HG03045 (cell line): ENCODE results near the gene SMC6.

Source experiments
- ATAC-seq: cut with Tn5 transposase; IDR thresholded peaks from one replicate; pipeline ENCODE4 v1.9.1; 2021; ENCODE audit warnings: mild to moderate bottlenecking, moderate library complexity; ENCODE audit not compliant: unreplicated experiment

Gene SMC6

GRCh38 chr2:17753803-17754663, at the start of gene SMC6, which contains the start of gene GEN1:
Gene SMC6 (minus strand): TSS chr2:17753810. CDS start chr2:17745946, 7,864 bp downstream.
Gene GEN1 (plus strand): TSS chr2:17754138. CDS start chr2:17759944, 5,806 bp downstream.
- ATAC-seq, result peak; percentile 70

GRCh38 chr2:17800693-17801458, 47.3 kb upstream of the SMC6 start:
- ATAC-seq, result no peak

- ATAC-seq, result no peak
These were observed 46.6 kb upstream of the SMC6 start for GRCh38 chr2:17800219-17800618.

GRCh38 chr2:17799301-17800120, 45.9 kb upstream of the SMC6 start:
- no peak for ATAC-seq

- no peak for ATAC-seq
These were observed 44.7 kb upstream of the SMC6 start for GRCh38 chr2:17798338-17798737.

GRCh38 chr2:17795309-17795708, 41.7 kb upstream of the SMC6 start:
- no peak for ATAC-seq

GRCh38 chr2:17793803-17794354, 40.3 kb upstream of the SMC6 start:
- ATAC-seq, result no peak

- no peak for ATAC-seq
These were observed 39.7 kb upstream of the SMC6 start for GRCh38 chr2:17793296-17793695.

GRCh38 chr2:17792515-17792914, 38.9 kb upstream of the SMC6 start:
- ATAC-seq, result no peak

GRCh38 chr2:17791817-17792130, 38.2 kb upstream of the SMC6 start:
- ATAC-seq, result no peak

- ATAC-seq, result no peak
These were observed 37.7 kb upstream of the SMC6 start for GRCh38 chr2:17791121-17791816.

- no peak for ATAC-seq
These were observed 36.9 kb upstream of the SMC6 start for GRCh38 chr2:17790536-17790935.

- ATAC-seq, result no peak
These were observed 35.2 kb upstream of the SMC6 start for GRCh38 chr2:17788773-17789172.

- ATAC-seq, result no peak
These were observed 33.1 kb upstream of the SMC6 start for GRCh38 chr2:17786727-17787126.

- no peak for ATAC-seq
These were observed 27.9 kb upstream of the SMC6 start for GRCh38 chr2:17781482-17781881.

GRCh38 chr2:17780546-17780945, 26.9 kb upstream of the SMC6 start:
- no peak for ATAC-seq

GRCh38 chr2:17772532-17772931, 18.9 kb upstream of the SMC6 start:
- ATAC-seq, result no peak

GRCh38 chr2:17771956-17772355, 18.3 kb upstream of the SMC6 start:
- ATAC-seq, result no peak

GRCh38 chr2:17768894-17769293, 15.3 kb upstream of the SMC6 start:
- ATAC-seq, result no peak

- no peak for ATAC-seq
These were observed 11.8 kb upstream of the SMC6 start for GRCh38 chr2:17765398-17765797.
